Stimulated activated CD8-positive, alpha-beta memory T cell treated with anti-CD3 and anti-CD28 coated beads, Interleukin-2, amount 100 ng/mL, for 1 hour (primary cell): Measurements from ENCODE around the gene KHDRBS2.

Experiments used
- DNase-seq, 2 donors: peaks; one replicate each; pipeline ENCODE4 v3.0.0-alpha.2; 2020; ENCODE audit warnings: low read depth in 2 of 2

The KHDRBS2 gene

GRCh38 chr6:62285612-62286469 lies at the start of gene KHDRBS2:
Gene KHDRBS2 (minus strand): TSS chr6:62286225.
- no peak for DNase-seq

GRCh38 chr6:62328607-62329006 lies 42.6 kb upstream of the KHDRBS2 start:
- DNase-seq: no peak

GRCh38 chr6:62324834-62325233 lies 38.8 kb upstream of the KHDRBS2 start:
- no peak for DNase-seq

- DNase-seq: no peak
Observed at GRCh38 chr6:62323818-62324431, 37.9 kb upstream of the KHDRBS2 start.

- no peak for DNase-seq
Observed at GRCh38 chr6:62298745-62299392, 12.8 kb upstream of the KHDRBS2 start.

- no peak for DNase-seq
Observed at GRCh38 chr6:62296541-62296940, 10.5 kb upstream of the KHDRBS2 start.

GRCh38 chr6:62288974-62289373 lies 2.9 kb upstream of the KHDRBS2 start:
- no peak for DNase-seq

GRCh38 chr6:62288562-62288961 lies 2.5 kb upstream of the KHDRBS2 start:
- DNase-seq: no peak

GRCh38 chr6:62286470-62286843 lies 432 bp upstream of the KHDRBS2 start:
- DNase-seq: no peak

- no peak for DNase-seq
Observed at GRCh38 chr6:62284725-62285124, 1.3 kb downstream of the KHDRBS2 start.

- DNase-seq: no peak
Observed at GRCh38 chr6:62283796-62284411, 2.1 kb downstream of the KHDRBS2 start.

GRCh38 chr6:62283365-62283764 lies 2.7 kb downstream of the KHDRBS2 start:
- no peak for DNase-seq

GRCh38 chr6:62280099-62280498 lies 5.9 kb downstream of the KHDRBS2 start:
- no peak for DNase-seq

- no peak for DNase-seq
Observed at GRCh38 chr6:62272114-62272513, 13.9 kb downstream of the KHDRBS2 start.

GRCh38 chr6:62265906-62266525 lies 20.0 kb downstream of the KHDRBS2 start:
- no peak for DNase-seq

GRCh38 chr6:62262283-62262682 lies 23.7 kb downstream of the KHDRBS2 start:
- no peak for DNase-seq

- DNase-seq: no peak
Observed at GRCh38 chr6:62246087-62246486, 39.9 kb downstream of the KHDRBS2 start.

GRCh38 chr6:62236784-62237183 lies 49.2 kb downstream of the KHDRBS2 start:
- no peak for DNase-seq

- no peak for DNase-seq
Observed at GRCh38 chr6:62229231-62229630, 56.8 kb downstream of the KHDRBS2 start.

- DNase-seq: no peak
Observed at GRCh38 chr6:62217866-62218265, 68.2 kb downstream of the KHDRBS2 start.

GRCh38 chr6:62202078-62202477 lies 83.9 kb downstream of the KHDRBS2 start:
- DNase-seq: no peak

- no peak for DNase-seq
Observed at GRCh38 chr6:62192593-62192992, 93.4 kb downstream of the KHDRBS2 start.
